ENCODE measurements around the gene CA9.

Gene CA9

DNA sequence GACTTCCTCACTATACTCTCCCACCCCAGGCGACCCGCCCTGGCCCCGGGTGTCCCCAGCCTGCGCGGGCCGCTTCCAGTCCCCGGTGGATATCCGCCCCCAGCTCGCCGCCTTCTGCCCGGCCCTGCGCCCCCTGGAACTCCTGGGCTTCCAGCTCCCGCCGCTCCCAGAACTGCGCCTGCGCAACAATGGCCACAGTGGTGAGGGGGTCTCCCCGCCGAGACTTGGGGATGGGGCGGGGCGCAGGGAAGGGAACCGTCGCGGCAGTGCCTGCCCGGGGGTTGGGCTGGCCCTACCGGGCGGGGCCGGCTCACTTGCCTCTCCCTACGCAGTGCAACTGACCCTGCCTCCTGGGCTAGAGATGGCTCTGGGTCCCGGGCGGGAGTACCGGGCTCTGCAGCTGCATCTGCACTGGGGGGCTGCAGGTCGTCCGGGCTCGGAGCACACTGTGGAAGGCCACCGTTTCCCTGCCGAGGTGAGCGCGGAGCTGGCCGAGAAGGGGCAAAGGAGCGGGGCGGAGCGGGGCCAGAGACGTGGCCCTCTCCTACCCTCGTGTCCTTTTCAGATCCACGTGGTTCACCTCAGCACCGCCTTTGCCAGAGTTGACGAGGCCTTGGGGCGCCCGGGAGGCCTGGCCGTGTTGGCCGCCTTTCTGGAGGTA, 2.1 kb downstream of the CA9 start:
- peak; percentile 85 for DNase-seq

DNA sequence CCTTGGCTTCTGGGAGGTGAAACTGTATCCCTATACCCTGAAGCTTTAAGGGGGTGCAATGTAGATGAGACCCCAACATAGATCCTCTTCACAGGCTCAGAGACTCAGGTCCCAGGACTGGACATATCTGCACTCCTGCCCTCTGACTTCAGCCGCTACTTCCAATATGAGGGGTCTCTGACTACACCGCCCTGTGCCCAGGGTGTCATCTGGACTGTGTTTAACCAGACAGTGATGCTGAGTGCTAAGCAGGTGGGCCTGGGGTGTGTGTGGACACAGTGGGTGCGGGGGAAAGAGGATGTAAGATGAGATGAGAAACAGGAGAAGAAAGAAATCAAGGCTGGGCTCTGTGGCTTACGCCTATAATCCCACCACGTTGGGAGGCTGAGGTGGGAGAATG, 5.4 kb downstream of the CA9 start:
- DNase-seq: no peak

- no peak for DNase-seq
Measured at GRCh38 chr9:35679766-35680330, 6.1 kb downstream of the CA9 start.

DNA sequence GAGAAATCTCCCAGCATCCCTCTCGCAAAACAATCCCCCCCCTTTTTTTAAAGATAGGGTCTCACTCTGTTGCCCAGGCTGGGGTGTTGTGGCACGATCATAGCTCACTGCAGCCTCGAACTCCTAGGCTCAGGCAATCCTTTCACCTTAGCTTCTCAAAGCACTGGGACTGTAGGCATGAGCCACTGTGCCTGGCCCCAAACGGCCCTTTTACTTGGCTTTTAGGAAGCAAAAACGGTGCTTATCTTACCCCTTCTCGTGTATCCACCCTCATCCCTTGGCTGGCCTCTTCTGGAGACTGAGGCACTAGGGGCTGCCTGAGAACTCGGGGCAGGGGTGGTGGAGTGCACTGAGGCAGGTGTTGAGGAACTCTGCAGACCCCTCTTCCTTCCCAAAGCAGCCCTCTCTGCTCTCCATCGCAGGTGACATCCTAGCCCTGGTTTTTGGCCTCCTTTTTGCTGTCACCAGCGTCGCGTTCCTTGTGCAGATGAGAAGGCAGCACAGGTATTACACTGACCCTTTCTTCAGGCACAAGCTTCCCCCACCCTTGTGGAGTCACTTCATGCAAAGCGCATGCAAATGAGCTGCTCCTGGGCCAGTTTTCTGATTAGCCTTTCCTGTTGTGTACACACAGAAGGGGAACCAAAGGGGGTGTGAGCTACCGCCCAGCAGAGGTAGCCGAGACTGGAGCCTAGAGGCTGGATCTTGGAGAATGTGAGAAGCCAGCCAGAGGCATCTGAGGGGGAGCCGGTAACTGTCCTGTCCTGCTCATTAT, 6.8 kb downstream of the CA9 start:
- no peak for DNase-seq

GRCh38 chr9:35681341-35682002, 7.7 kb downstream of the CA9 start:
- no peak for DNase-seq

DNA sequence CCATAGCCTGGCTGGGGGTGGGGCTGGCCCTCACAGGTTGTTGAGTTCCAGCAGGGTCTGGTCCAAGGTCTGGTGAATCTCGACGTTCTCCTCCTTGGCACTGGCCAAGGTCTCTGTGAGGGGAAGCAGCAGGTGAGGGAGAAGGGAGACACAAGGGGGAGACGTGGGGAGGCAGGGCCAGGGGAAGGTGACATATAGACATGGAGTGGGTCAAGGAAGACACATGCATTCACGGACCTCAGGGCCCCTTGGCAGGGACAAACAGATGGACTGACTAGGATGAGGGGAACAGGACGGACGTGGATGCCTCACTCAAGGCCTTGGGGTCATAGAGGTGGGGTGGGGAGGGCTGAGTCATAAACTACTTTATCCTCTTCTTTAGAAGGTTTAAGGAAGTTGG, 8.3 kb downstream of the CA9 start:
- no peak for DNase-seq

DNA sequence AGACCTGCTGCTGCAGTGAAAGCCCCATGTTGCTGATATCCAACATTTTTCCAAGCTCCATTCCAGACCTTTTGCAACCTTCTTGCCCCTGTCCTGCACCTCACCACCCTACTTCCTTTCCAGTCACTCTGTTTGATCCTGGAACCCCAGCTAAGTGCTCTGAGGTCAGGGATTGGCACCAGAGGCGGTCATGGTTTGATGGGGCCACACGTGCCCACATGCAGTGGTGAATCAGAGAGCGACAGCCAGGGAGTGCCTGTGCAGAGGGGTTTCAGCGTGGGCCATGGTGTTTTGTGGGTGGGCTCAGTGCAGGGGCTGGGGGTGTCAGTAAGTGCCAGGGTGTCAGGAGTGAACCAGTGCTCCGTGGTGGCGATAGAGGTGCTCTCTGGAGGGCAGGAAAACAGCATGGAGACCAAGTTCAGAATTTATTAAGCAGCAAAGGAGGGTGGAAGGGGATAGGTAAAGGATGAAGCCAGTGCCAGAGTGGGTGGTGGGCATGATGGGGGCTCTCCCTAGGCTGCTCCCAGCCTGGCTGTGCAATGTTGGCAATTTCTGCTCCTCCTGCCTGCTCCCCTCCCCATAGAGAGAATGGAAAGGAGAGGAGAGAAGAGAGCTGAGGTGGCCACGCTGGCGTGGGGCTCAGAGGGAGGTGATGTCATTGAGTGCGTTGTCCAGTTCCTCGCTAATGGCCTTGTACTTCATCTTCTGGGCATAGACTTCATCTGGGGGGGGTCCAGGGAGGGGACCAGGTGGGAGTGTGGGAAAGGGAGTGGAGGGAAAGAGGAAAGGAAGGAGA, 9.0 kb downstream of the CA9 start:
- DNase-seq: no peak

DNA sequence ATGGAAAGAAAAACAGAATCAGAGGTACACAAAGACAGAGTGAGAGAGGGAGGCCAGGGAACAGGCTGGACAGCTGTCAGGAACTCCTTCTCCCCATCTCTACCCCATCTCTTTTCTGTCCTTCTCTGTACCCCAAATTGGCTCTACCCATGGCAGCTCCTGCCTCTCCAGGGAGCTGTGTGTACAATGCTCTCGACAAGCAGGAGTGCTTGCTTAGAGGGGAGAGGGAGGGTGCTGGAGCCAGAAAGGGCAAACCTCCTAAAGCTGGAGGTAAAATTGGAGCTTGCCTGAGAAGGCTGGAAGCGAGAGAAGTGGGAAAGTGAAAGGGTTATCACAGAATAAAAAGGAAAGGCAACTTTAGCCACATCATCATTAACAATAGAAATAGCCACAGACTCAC, 9.6 kb downstream of the CA9 start:
- no peak for DNase-seq

- DNase-seq: no peak
Measured at GRCh38 chr9:35684921-35685320, 11.2 kb downstream of the CA9 start.

- no peak for DNase-seq
Measured at GRCh38 chr9:35685506-35685905, 11.8 kb downstream of the CA9 start.

DNA sequence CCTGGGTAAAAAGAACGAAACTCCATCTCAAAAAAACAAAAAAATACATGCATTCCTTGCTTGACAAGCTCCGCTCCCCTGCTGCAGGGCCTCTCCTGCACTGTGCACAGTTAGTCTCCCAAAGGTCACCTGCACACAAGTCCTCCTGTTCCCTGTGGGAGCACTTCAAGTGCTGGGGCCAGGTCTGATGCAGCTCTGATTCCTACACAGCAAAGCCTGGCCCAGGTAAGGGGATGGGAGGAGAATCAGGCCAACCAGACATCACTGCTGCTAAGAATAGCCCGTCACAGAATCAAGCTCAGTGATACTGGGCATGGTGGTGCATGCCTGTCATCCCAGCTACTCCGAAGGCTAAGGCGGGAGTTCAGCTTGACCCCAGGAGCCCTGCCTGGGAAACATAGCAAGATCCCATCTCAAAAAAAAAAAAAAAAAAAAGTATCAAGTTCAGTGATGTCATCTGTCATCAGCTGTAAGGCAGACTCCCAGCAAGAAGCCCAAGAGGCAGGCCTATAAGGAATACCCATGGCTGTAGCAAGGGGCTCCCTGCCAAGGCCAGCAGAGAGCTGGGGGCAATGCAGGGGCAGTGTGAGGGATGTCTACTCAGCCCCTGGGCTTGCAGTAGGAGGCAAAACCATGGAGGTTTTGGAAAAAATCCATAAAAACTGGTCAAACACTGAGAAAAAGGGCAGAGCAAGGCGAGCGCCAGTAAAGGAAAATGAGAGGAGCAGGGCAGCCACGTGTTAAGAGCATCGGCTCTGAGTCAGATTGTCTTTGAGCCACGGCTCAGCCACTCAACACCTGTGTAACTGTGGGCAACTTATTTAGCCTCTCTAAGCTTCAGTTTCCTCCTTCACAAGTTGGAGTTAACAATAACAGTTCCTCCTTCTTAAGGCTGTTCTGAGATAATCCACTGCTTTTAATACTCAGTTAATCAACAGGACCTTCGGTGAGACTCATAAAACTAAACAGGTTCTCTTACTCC, 12.8 kb downstream of the CA9 start:
- no peak for DNase-seq

DNA sequence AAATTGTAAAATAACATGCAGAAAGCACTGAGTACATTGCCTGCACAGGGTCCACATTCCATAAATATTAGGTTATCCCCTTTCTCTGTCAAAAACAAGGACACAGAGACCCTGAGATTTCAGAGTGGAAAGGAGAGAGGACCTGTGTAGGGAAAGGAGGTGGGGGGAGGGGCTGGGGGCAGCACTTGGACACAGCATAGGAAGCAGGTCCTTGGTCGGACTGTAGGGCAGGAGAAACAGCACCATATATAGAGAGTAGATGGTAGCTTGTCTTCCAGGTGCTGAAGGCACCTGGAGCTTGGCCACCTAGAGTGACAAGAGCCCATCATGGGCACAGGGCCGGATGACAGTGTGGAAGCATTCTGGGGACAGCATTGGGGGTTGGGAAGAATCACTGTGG, 13.6 kb downstream of the CA9 start:
- DNase-seq: no peak

DNA sequence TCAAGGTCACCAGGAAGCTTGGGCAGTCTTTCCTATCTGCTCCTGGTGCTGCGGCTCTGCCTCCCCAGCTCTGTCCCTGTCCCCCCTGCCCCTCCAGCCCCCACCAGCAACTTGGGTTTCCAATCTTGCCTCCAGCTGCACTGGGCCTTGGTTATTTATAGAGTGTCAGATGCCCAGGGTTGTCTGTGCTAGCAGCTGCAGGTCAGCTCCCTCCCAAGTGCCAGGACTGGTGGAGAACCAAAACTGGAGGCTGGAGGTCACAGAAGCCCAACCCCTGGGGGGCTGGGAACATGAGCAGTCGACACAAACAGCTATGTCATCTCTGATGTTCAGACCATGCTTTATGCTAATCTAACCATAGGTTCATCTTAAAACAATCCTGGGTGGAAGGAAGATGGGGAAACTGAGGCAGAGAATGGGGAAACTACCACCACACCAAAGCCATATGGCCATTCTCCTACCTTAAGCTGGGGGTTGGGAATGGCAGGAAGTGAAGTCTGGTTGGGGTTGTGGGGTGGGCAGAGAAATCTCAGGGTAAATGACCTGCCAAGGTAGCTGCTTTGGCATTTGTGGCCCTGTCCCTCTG, 14.3 kb downstream of the CA9 start:
- peak; percentile 44 for DNase-seq

DNA sequence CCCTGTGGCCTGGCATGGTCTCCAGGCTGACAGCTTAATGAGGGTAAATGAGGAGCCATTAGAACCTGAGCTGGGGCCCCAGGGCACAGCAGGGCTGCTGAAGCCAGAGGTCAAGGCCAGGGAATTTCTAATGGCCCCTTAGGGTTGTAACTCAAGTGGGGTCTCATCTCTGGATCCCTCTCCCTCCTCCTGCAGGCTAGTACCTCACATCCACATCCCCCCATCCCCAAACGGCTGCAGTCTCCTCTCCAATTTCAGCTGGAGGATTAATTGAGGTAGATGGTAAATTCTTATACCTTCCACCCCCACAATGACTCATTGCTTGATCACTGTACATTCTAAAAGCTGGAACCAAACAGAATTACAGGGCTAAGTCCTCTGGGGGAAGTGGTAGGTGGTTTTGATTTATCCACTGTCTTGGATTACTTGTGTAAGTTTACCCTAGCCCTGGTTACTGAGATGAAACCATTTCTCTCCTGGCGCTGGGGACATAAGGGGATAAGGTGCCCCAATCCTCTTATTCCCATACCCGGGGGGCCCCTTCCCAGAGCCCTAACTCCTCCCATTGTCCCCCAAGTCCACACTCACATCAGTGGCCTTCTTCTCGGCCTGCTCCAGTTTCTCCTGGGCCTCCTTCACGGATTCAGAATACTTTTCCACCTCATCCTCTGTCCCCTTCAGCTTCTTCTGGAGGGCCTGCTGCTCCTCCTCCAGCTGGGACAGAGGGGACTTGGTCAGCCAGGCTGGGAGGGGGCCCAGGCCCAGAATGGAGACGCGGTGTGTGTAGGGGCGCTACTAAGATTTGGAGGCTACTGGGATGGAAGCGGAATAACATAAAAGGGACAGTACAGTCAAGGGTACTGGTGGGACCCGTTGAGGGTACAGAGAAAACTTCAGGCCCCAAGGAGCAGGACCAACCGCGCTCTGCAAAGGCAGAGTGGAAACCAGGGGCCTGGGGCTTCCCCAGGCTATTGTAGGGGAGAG, 15.1 kb downstream of the CA9 start:
- DNase-seq: no peak

GRCh38 chr9:35689542-35690293, 16.0 kb downstream of the CA9 start, which contains the start of gene TPM2:
TPM2 (minus strand) TSS chr9:35689925; CDS start chr9:35689817, 108 bp downstream.
- peak; percentile 89 for DNase-seq

GRCh38 chr9:35690294-35690613, 16.5 kb downstream of the CA9 start:
- no peak for DNase-seq

DNA sequence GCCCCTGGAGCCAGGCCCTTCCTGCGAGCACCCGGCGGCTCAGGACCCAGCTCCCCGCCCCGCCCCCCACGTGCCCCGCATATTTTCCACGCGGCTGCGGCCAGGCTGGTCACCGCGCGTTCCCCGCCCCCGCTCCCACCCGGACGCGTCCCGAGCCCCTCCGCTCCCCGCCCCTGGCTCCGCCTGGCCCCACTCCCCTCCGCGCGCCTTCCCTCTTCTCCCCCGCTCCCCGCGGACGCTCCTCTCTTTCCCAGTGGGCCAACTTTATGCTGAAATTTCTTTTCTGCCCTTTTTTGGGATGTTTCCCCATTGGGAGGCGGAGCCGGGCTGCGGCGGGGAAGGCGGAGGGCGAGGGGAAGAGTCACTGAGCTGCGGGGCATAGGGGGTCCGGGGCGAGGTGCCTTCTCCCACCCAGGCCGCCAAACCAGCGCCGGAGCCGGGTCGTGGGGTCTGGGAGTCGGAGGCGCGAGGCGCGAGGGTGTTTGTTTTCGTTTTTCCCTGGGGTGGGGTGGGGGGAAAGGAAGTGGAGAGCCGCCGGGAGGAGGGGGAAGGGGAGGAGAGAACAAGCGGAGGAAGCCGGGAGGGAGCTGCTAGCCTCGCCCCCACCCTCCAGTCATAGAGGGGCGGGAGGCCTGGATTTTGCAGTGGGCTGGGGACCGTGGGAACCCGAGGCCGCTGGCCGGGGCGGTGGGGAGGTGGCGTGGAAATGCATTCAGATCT, 17.0 kb downstream of the CA9 start:
- peak; percentile 90 for DNase-seq

DNA sequence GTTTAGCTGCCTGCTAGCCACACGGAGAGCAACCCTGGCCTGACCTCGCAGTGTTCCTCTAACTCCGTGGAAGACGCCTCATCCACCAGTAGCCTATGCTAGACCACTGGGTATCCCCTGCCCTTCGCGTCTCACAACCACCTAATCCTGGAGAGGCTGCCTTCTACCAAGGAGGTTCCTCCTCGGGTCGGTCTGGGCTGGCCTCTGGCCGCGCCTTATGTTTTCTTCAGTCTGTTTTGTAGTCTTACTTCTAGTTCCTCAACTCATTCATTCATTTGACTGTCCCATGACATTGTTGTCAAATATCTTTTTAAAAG, 17.6 kb downstream of the CA9 start:
- no peak for DNase-seq

Measured in right hindlimb (tissue), 1 donor.